Stimulated activated naive CD8-positive, alpha-beta T cell treated with anti-CD3 and anti-CD28 coated beads, Interleukin-15, Interleukin-2, amounts not matched to agents 100 ng/mL and 50 ng/mL, for 24 hours (primary cell): Measurements from ENCODE around the gene MFRP.

Experiments
- H3K27ac Mint-ChIP-seq: one replicate; pipeline ENCODE4 v1.8.0; 2021; ENCODE audit warnings: mild to moderate bottlenecking, mixed read lengths
- H3K27me3 Mint-ChIP-seq: one replicate; pipeline ENCODE4 v1.8.0; 2021; ENCODE audit warnings: mixed read lengths
- H3K36me3 Mint-ChIP-seq: one replicate; pipeline ENCODE4 v1.8.0; 2021; ENCODE audit warnings: low read depth, mixed read lengths
- H3K4me1 Mint-ChIP-seq: one replicate; pipeline ENCODE4 v1.8.0; 2021; ENCODE audit warnings: low read depth, mixed read lengths
- H3K4me3 Mint-ChIP-seq: one replicate; pipeline ENCODE4 v1.8.0; 2021; ENCODE audit warnings: mild to moderate bottlenecking, mixed read lengths
- H3K9me3 Mint-ChIP-seq: one replicate; pipeline ENCODE4 v1.8.0; 2021; ENCODE audit warnings: mixed read lengths

The MFRP gene

GRCh38 chr11:119376197-119376847 is 29.8 kb upstream of the MFRP start:
- Mint-ChIP-seq H3K4me3 (no peak overlapping the region), H3K27ac (no peak overlapping the region), H3K27me3 (peaks cover 9% of the 10 kb centered on the region), H3K4me1 (no peaks in the 10 kb centered on the region), H3K9me3 (no peaks in the 10 kb centered on the region), H3K36me3 (no peaks in the 10 kb centered on the region)

GRCh38 chr11:119375337-119376196 is 29.1 kb upstream of the MFRP start:
- Mint-ChIP-seq H3K4me1 (no peaks in the 10 kb centered on the region), H3K4me3 (no peak overlapping the region), H3K36me3 (no peaks in the 10 kb centered on the region), H3K27me3 (peaks cover 9% of the 10 kb centered on the region), H3K9me3 (no peaks in the 10 kb centered on the region), H3K27ac (no peak overlapping the region)

- Mint-ChIP-seq H3K27ac (no peak overlapping the region), H3K36me3 (no peaks in the 10 kb centered on the region), H3K9me3 (no peaks in the 10 kb centered on the region), H3K27me3 (peaks cover 14% of the 10 kb centered on the region), H3K4me3 (no peak overlapping the region), H3K4me1 (no peaks in the 10 kb centered on the region)
Measured at GRCh38 chr11:119374632-119375336, 28.3 kb upstream of the MFRP start.

GRCh38 chr11:119373921-119374631 is 27.6 kb upstream of the MFRP start:
- no peak overlapping the region for H3K27ac Mint-ChIP-seq
- no peaks in the 10 kb centered on the region for H3K4me1 Mint-ChIP-seq
- no peaks in the 10 kb centered on the region for H3K36me3 Mint-ChIP-seq
- no peaks in the 10 kb centered on the region for H3K9me3 Mint-ChIP-seq
- no peak overlapping the region for H3K4me3 Mint-ChIP-seq
- H3K27me3 Mint-ChIP-seq: peaks cover 19% of the 10 kb centered on the region

GRCh38 chr11:119373059-119373920 is 26.8 kb upstream of the MFRP start:
- H3K36me3 Mint-ChIP-seq: no peaks in the 10 kb centered on the region
- H3K4me3 Mint-ChIP-seq: no peak overlapping the region
- peaks cover 19% of the 10 kb centered on the region for H3K27me3 Mint-ChIP-seq
- no peaks in the 10 kb centered on the region for H3K9me3 Mint-ChIP-seq
- H3K27ac Mint-ChIP-seq: no peak overlapping the region
- H3K4me1 Mint-ChIP-seq: no peaks in the 10 kb centered on the region

GRCh38 chr11:119372260-119373058 is 26.0 kb upstream of the MFRP start:
- Mint-ChIP-seq H3K36me3 (no peaks in the 10 kb centered on the region), H3K9me3 (no peaks in the 10 kb centered on the region), H3K27me3 (peaks cover 19% of the 10 kb centered on the region), H3K4me1 (no peaks in the 10 kb centered on the region), H3K27ac (no peak overlapping the region), H3K4me3 (no peak overlapping the region)

GRCh38 chr11:119371778-119372182 is 25.3 kb upstream of the MFRP start:
- Mint-ChIP-seq H3K4me3 (no peak overlapping the region), H3K4me1 (no peaks in the 10 kb centered on the region), H3K9me3 (no peaks in the 10 kb centered on the region), H3K36me3 (no peaks in the 10 kb centered on the region), H3K27me3 (peaks cover 25% of the 10 kb centered on the region), H3K27ac (no peak overlapping the region)

GRCh38 chr11:119371067-119371601 is 24.6 kb upstream of the MFRP start:
- Mint-ChIP-seq H3K9me3 (no peaks in the 10 kb centered on the region), H3K4me1 (no peaks in the 10 kb centered on the region), H3K27ac (no peak overlapping the region), H3K4me3 (no peak overlapping the region), H3K27me3 (peaks cover 31% of the 10 kb centered on the region), H3K36me3 (no peaks in the 10 kb centered on the region)

- no peak overlapping the region for H3K27ac Mint-ChIP-seq
Measured at GRCh38 chr11:119370486-119371046, 24.1 kb upstream of the MFRP start.

GRCh38 chr11:119369132-119369925 is 22.8 kb upstream of the MFRP start:
- Mint-ChIP-seq H3K27me3 (peaks cover 47% of the 10 kb centered on the region), H3K9me3 (no peaks in the 10 kb centered on the region), H3K36me3 (no peaks in the 10 kb centered on the region), H3K4me1 (peaks cover 3% of the 10 kb centered on the region), H3K4me3 (no peak overlapping the region), H3K27ac (no peak overlapping the region)

More at GRCh38 chr11:119370486-119371046, 24.1 kb upstream of the MFRP start:
- Mint-ChIP-seq H3K27me3 (peaks cover 34% of the 10 kb centered on the region), H3K9me3 (no peaks in the 10 kb centered on the region), H3K4me3 (no peak overlapping the region), H3K36me3 (no peaks in the 10 kb centered on the region), H3K4me1 (no peaks in the 10 kb centered on the region)

GRCh38 chr11:119368121-119369034 is 21.9 kb upstream of the MFRP start:
- Mint-ChIP-seq H3K4me3 (no peak overlapping the region), H3K36me3 (no peaks in the 10 kb centered on the region), H3K9me3 (no peaks in the 10 kb centered on the region), H3K4me1 (peaks cover 4% of the 10 kb centered on the region), H3K27ac (no peak overlapping the region), H3K27me3 (peaks cover 48% of the 10 kb centered on the region)
